ENCODE results near the gene KRT28. TPM values are rescaled to one million over a fixed set of nuclear protein-coding genes. Genes with fewer than 3 reads are reported as not detected.

KRT28 gene, protein sequence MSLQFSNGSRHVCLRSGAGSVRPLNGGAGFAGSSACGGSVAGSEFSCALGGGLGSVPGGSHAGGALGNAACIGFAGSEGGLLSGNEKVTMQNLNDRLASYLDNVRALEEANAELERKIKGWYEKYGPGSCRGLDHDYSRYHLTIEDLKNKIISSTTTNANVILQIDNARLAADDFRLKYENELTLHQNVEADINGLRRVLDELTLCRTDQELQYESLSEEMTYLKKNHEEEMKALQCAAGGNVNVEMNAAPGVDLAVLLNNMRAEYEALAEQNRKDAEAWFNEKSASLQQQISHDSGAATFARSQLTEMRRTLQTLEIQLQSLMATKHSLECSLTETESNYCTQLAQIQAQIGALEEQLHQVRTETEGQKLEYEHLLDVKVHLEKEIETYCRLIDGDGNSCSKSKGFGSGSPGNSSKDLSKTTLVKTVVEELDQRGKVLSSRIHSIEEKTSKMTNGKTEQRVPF
- polyA plus RNA-seq (not detected in 3 replicates), polyA minus RNA-seq (not detected in 3 replicates)
- not detected for polyA plus RNA-seq (2011; ENCODE audit: low read depth)
- not detected in 2 replicates for polyA plus RNA-seq (2011; cell fraction: cytosol; rRNA removed)
- not detected in 2 replicates for polyA plus RNA-seq (2011; cell fraction: nucleus; rRNA removed)
- polyA plus RNA-seq (2012; ENCODE audit: low replicate concordance), result not detected in 2 replicates
- polyA minus RNA-seq (2011; cell fraction: cytosol; rRNA and poly(A)+ RNA removed), result not detected
- polyA minus RNA-seq (2011; cell fraction: nucleus; rRNA and poly(A)+ RNA removed), result not detected in 2 replicates

DNA sequence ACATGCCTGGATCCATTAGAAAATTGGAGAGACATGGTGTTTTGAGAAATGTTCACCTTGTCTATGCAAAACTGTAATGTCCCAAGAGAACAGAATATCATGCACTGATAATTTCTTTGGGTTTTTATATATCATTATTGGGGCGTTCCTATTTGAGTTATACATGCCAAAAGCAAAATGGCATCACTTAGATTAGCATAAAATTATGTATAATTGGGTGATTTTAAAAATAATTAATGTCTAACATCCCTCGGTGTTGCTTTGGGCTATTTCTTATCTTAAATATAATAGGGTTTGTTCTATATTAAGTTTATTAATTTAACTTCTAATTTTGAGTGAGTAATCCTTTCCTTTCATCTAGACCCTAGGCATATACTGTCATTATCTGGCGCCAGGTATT is at the start of gene KRT28:
Gene KRT28, minus strand, starts transcription at position 101 of the 400 bp plus-strand sequence. Its CDS starts 66 bp downstream, at position 35.
- DNase-seq (ENCODE audit: low read depth, low spot score), result no peak
- no peak for FAIRE-seq
- Histone ChIP-seq H3K36me3 (ENCODE audit: control insufficient read depth in 2 of 2, extremely low read depth in 1 of 2, insufficient read depth in 2 of 2, low read length in 2 of 2) (no peaks in the 10 kb centered on the region), H3K4me1 (ENCODE audit: control insufficient read depth, extremely low read depth, insufficient read depth, low read length) (no peaks in the 10 kb centered on the region), H3K79me2 (ENCODE audit: control insufficient read depth, insufficient read depth, low read length) (no peaks in the 10 kb centered on the region), H4K20me1 (ENCODE audit: control insufficient read depth, extremely low read depth, insufficient read depth, low read length) (no peaks in the 10 kb centered on the region), H3K4me3 (ENCODE audit: control insufficient read depth in 2 of 3, extremely low read depth in 1 of 3, insufficient read depth in 2 of 3, low read depth in 1 of 3, low read length in 3 of 3) (no peak within 1 kb of the TSS), H3K9ac (ENCODE audit: control insufficient read depth, extremely low read depth, insufficient read depth, low read length) (no peak within 1 kb of the TSS), H3K9me1 (ENCODE audit: control insufficient read depth, extremely low read depth, insufficient read depth, low read length) (no peaks in the 10 kb centered on the region), H3K27me3 (ENCODE audit: control insufficient read depth, extremely low read depth, insufficient read depth, low read length) (peaks cover 23% of the 10 kb centered on the region), H3K4me2 (ENCODE audit: control insufficient read depth, extremely low read depth, insufficient read depth, low read depth, low read length) (no peak within 1 kb of the TSS), H3K27ac (ENCODE audit: control insufficient read depth, insufficient read depth, low read length) (no peak within 1 kb of the TSS), H2AFZ (ENCODE audit: control insufficient read depth, low read length) (no peak within 1 kb of the TSS), H3K9me3 (ENCODE audit: control insufficient read depth, low read depth, low read length) (no peaks in the 10 kb centered on the region)
- dilution Hi-C loops (cut with MboI; ENCODE audit: extremely low pct_ligation_motif_present, low sequenced_read_pairs), result no loop called here
- TF ChIP-seq, protein P1, sequence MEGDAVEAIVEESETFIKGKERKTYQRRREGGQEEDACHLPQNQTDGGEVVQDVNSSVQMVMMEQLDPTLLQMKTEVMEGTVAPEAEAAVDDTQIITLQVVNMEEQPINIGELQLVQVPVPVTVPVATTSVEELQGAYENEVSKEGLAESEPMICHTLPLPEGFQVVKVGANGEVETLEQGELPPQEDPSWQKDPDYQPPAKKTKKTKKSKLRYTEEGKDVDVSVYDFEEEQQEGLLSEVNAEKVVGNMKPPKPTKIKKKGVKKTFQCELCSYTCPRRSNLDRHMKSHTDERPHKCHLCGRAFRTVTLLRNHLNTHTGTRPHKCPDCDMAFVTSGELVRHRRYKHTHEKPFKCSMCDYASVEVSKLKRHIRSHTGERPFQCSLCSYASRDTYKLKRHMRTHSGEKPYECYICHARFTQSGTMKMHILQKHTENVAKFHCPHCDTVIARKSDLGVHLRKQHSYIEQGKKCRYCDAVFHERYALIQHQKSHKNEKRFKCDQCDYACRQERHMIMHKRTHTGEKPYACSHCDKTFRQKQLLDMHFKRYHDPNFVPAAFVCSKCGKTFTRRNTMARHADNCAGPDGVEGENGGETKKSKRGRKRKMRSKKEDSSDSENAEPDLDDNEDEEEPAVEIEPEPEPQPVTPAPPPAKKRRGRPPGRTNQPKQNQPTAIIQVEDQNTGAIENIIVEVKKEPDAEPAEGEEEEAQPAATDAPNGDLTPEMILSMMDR (optimal IDR thresholded peaks at IDR 0.05 in 1 of 3, IDR thresholded peaks at IDR 0.05 in 1 of 3, conservative IDR thresholded peaks at IDR 0.05 in 1 of 3; ENCODE audit: extremely low read depth in 1 of 3, insufficient read depth in 2 of 3, low read length in 3 of 3), result no peak
- TF ChIP-seq EZH2 (IDR thresholded peaks at IDR 0.05; ENCODE audit: low read length), result no peak

DNA sequence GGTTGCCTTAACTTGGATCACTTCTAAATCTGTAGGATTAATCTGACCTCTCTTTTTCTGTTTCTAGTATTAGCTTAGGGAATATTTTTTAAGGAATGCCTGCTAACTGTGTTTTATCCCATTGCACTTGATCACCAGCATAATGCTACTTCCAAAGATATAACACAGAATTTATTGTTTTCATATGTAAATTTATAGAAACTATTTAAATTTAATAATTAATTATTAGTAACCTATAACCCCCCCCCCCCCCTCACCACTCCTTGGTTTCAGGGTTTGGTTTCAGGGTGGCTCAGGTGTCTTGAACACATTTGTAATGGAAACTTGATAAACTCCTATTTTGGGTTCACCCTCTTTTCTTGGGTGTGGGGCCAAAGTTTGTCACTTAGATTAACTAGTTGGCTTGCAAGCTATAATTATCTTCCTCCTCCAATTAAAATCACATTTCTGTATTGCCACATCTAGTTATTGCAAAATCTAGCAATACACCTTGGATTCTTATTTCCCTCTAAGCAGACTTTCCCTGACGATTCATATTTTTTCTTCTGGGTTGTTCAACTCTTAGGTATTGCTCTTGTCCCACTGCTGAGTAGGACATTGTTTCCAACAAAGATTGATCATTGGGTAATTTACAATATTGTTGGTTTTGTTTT is 49.0 kb upstream of the KRT28 start:
- H3K27ac ChIP-seq (ENCODE audit: control insufficient read depth, insufficient read depth, low read length), result no peak overlapping the region
- H3K4me3 ChIP-seq (ENCODE audit: control insufficient read depth in 2 of 3, extremely low read depth in 1 of 3, insufficient read depth in 2 of 3, low read depth in 1 of 3, low read length in 3 of 3), result no peak overlapping the region
- no peaks in the 10 kb centered on the region for H3K36me3 ChIP-seq (ENCODE audit: control insufficient read depth in 2 of 2, extremely low read depth in 1 of 2, insufficient read depth in 2 of 2, low read length in 2 of 2)
- no peak overlapping the region for H3K4me2 ChIP-seq (ENCODE audit: control insufficient read depth, extremely low read depth, insufficient read depth, low read depth, low read length)
- H3K79me2 ChIP-seq (ENCODE audit: control insufficient read depth, insufficient read depth, low read length), result no peaks in the 10 kb centered on the region
- FAIRE-seq, result no peak
- no peaks in the 10 kb centered on the region for H4K20me1 ChIP-seq (ENCODE audit: control insufficient read depth, extremely low read depth, insufficient read depth, low read length)
- DNase-seq (ENCODE audit: low read depth, low spot score), result no peak
- H3K9me3 ChIP-seq (ENCODE audit: control insufficient read depth, low read depth, low read length), result no peaks in the 10 kb centered on the region
- H3K4me1 ChIP-seq (ENCODE audit: control insufficient read depth, extremely low read depth, insufficient read depth, low read length), result peaks cover 17% of the 10 kb centered on the region
- TF ChIP-seq, protein P1 (optimal IDR thresholded peaks at IDR 0.05 in 1 of 3, IDR thresholded peaks at IDR 0.05 in 1 of 3, conservative IDR thresholded peaks at IDR 0.05 in 1 of 3; ENCODE audit: extremely low read depth in 1 of 3, insufficient read depth in 2 of 3, low read length in 3 of 3), result no peak
- no peak for TF ChIP-seq EZH2 (IDR thresholded peaks at IDR 0.05; ENCODE audit: low read length)
- no peaks in the 10 kb centered on the region for H3K9me1 ChIP-seq (ENCODE audit: control insufficient read depth, extremely low read depth, insufficient read depth, low read length)
- no peak overlapping the region for H3K9ac ChIP-seq (ENCODE audit: control insufficient read depth, extremely low read depth, insufficient read depth, low read length)
- no peaks in the 10 kb centered on the region for H3K27me3 ChIP-seq (ENCODE audit: control insufficient read depth, extremely low read depth, insufficient read depth, low read length)
- no peak overlapping the region for H2AFZ ChIP-seq (ENCODE audit: control insufficient read depth, low read length)
- dilution Hi-C loops (cut with MboI; ENCODE audit: extremely low pct_ligation_motif_present, low sequenced_read_pairs), result no loop called here

Data from keratinocyte (primary cell).